ENCODE measurements around the gene FNIP1.
"Not testable (repeated sequence)": the region's sequence is repeated elsewhere in the genome, so short reads cannot be mapped to it uniquely, and the experiment has no call there.

Gene FNIP1

GRCh38 chr5:131682826-131683225 is 114.0 kb downstream of the FNIP1 start:
- DNase-seq: no peak

- DNase-seq: no peak
These were observed 114.6 kb downstream of the FNIP1 start for GRCh38 chr5:131682175-131682574.

GRCh38 chr5:131679911-131680310 is 116.9 kb downstream of the FNIP1 start:
- no peak for DNase-seq

GRCh38 chr5:131678273-131678672 is 118.5 kb downstream of the FNIP1 start:
- DNase-seq: not testable (repeated sequence)

GRCh38 chr5:131677115-131677514 is 119.7 kb downstream of the FNIP1 start:
- DNase-seq: no peak

- no peak for DNase-seq
These were observed 124.0 kb downstream of the FNIP1 start for GRCh38 chr5:131672776-131673175.

- no peak for DNase-seq
These were observed 124.7 kb downstream of the FNIP1 start for GRCh38 chr5:131671994-131672655.

- no peak for DNase-seq
These were observed 125.4 kb downstream of the FNIP1 start for GRCh38 chr5:131671409-131671808.

GRCh38 chr5:131664929-131665328 is 131.9 kb downstream of the FNIP1 start:
- no peak for DNase-seq

GRCh38 chr5:131661933-131662332 is 134.9 kb downstream of the FNIP1 start:
- no peak for DNase-seq

- DNase-seq: no peak
These were observed 137.0 kb downstream of the FNIP1 start for GRCh38 chr5:131659841-131660240.

GRCh38 chr5:131659290-131659689 is 137.5 kb downstream of the FNIP1 start:
- DNase-seq: no peak

- DNase-seq: no peak
These were observed 142.0 kb downstream of the FNIP1 start for GRCh38 chr5:131654776-131655175.

- DNase-seq: no peak
These were observed 142.5 kb downstream of the FNIP1 start for GRCh38 chr5:131654309-131654708.

GRCh38 chr5:131649161-131649560 is 147.7 kb downstream of the FNIP1 start:
- DNase-seq: no peak

GRCh38 chr5:131647048-131647769 is 149.6 kb downstream of the FNIP1 start:
- DNase-seq: no peak

GRCh38 chr5:131644822-131645221 is 152.0 kb downstream of the FNIP1 start:
- no peak for DNase-seq

- DNase-seq: no peak
These were observed 152.4 kb downstream of the FNIP1 start for GRCh38 chr5:131644370-131644769.

- DNase-seq: no peak
These were observed 155.3 kb downstream of the FNIP1 start for GRCh38 chr5:131641494-131641893.

GRCh38 chr5:131640043-131640856 is 156.6 kb downstream of the FNIP1 start:
- peak; percentile 39 for DNase-seq

GRCh38 chr5:131639148-131639547 is 157.7 kb downstream of the FNIP1 start:
- DNase-seq: no peak

GRCh38 chr5:131637694-131638093 is 159.1 kb downstream of the FNIP1 start:
- no peak for DNase-seq

GRCh38 chr5:131635684-131636572 is 160.9 kb downstream of the FNIP1 start:
- DNase-seq: peak; percentile 47

Data from CD4-positive, alpha-beta T cell treated with Interleukin-10 for 1 hour (primary cell).